Middle frontal gyrus (tissue), 1 donor: ENCODE measurements around the gene OFD1.
"Not testable (repeated sequence)": the region's sequence is repeated elsewhere in the genome, so short reads cannot be mapped to it uniquely, and the experiment has no call there.

Experiments used
- DNase-seq: peaks from one replicate; pipeline ENCODE4 v3.0.0-alpha.2; 2015; ENCODE audit warnings: low spot score; ENCODE audit errors: extremely low spot score

Gene OFD1

GRCh38 chrX:13702111-13702789, 32.3 kb upstream of the OFD1 start:
- no peak for DNase-seq

GRCh38 chrX:13703135-13703534, 31.4 kb upstream of the OFD1 start:
- no peak for DNase-seq

GRCh38 chrX:13703589-13703988, 31.0 kb upstream of the OFD1 start:
- no peak for DNase-seq

GRCh38 chrX:13711141-13711540, 23.4 kb upstream of the OFD1 start:
- no peak for DNase-seq

DNA sequence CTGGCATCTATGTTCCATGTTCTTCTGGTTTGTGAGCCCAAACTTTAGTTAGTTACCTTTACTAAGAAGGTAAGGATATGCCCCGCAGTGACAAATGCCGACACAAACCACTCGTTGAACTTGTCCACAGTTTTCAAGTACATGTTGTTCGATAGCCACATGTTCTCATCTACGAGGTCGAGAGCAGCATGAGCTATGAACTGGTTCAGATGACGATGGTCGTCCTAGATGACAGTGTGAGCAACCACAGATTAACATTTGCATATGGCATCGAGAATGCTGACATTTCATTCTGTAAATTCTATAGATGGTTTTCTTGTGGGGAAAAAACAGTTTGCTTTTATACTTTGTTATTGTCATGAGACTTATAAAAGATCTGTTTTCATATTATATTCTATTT, 18.1 kb upstream of the OFD1 start:
- no peak for DNase-seq

DNA sequence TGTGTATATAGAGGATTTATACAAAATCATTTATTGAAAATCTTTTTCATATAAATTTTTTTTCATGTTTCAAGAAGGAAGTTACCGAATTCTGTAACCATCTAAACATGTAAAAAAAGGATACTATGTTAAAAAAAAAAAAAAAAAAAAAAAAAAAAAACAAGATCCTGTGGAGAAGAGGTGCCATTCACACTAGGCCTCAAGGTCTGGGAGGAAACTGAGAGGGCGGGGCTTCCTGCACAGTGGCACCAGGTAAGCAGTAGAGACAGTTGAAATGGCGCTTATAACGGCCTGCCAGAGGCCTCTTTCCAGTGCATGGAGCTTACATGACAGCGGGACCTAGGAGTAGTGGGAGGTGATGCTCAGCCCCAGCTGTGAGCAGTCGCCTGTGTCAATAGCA, 17.6 kb upstream of the OFD1 start:
- no peak for DNase-seq

DNA sequence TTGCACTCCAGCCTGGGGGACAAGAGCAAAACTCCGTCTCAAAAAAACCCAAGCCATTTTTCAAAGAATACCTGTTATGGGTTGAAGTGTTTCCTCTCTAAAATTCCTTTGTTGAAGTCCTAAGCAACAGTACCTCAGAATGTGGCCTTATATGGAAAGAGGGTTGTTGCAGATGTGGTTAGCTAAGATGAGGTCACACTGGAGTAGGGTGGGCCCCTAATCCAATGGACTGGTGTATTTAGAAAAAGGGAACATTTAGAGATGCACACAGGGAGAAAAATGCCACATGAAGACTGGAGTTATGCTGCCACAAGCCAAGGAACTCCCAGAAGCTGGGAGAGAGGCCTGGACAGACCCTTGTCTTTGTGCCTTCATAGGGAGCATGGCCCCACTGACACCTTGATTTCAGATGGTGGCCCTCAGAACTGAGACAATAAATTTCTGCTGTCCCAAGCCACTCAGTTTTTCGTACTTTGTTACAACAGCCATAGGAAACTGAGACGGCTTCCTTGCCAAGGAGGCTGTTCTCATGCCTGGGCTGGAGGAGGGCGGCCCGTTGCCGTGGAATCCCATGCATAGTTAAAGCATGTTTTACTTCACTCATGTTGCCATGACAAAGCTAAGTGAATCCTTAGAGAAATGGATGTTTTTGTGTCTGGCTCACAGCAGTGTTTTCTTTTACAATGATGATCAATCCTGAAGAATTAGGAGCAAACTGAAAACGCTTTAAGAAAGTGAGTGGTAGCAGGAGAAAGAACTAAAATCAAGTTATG, 16.7 kb upstream of the OFD1 start:
- DNase-seq: no peak

- DNase-seq: no peak
Measured at GRCh38 chrX:13719192-13719856, 15.2 kb upstream of the OFD1 start.

- DNase-seq: no peak
Measured at GRCh38 chrX:13721371-13721770, 13.2 kb upstream of the OFD1 start.

GRCh38 chrX:13721819-13722519, 12.6 kb upstream of the OFD1 start:
- DNase-seq: no peak

GRCh38 chrX:13724878-13725277, 9.7 kb upstream of the OFD1 start:
- DNase-seq: not testable (repeated sequence)

DNA sequence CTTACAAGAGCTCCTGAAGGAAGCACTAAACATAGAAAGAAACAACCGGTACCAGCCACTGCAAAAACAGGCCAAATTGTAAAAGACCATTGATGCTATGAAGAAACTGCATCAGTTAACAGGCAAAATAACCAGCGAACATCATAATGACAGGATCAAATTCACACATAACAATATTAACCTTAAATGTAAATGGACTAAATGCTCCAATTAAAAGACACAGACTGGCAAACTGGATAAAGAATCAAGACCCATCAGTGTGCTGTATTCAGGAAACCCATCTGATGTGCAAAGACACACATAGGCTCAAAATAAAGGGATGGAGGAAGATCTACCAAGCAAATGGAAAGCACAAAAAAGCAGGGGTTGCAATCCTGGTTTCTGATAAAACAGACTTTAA, 8.0 kb upstream of the OFD1 start:
- DNase-seq: not testable (repeated sequence)

DNA sequence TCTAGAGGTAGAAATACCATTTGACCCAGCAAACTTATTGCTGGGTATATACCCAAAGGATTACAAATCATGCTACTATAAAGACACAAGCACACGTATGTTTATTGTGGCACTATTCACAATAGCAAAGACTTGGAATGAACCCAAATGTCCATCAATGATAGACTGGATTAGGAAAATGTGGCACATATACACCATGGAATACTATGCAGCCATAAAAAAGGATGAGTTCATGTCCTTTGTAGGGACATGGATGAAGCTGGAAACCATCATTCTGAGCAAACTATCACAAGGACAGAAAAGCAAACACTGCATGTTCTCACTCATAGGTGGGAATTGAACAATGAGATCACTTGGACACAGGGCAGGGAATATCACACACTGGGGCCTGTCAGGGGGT, 4.0 kb upstream of the OFD1 start:
- DNase-seq: not testable (repeated sequence)

- DNase-seq: no peak
Measured at GRCh38 chrX:13732246-13733067, 2.1 kb upstream of the OFD1 start.

- no peak for DNase-seq
Measured at GRCh38 chrX:13733506-13733905, 1.0 kb upstream of the OFD1 start.

DNA sequence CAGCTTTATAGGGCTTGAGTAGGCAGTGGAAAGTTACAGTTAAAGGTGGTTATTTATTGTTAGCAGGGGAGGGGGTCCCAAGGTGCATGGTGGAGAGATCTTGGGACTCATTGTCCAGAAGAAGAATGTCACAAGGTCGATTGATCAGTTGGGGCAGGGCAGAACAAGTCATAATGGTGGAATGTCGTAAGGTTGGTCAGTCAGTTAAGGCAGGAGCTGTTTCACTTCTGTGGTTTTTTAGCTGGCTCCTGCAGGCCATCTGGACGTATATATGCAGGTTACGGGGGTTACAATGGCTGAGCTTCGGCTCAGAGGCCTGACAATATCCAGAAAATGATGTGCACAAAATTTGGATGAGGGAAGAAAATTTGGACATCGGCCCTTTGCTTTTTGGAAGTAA, 7.1 kb downstream of the OFD1 start:
- DNase-seq: no peak

DNA sequence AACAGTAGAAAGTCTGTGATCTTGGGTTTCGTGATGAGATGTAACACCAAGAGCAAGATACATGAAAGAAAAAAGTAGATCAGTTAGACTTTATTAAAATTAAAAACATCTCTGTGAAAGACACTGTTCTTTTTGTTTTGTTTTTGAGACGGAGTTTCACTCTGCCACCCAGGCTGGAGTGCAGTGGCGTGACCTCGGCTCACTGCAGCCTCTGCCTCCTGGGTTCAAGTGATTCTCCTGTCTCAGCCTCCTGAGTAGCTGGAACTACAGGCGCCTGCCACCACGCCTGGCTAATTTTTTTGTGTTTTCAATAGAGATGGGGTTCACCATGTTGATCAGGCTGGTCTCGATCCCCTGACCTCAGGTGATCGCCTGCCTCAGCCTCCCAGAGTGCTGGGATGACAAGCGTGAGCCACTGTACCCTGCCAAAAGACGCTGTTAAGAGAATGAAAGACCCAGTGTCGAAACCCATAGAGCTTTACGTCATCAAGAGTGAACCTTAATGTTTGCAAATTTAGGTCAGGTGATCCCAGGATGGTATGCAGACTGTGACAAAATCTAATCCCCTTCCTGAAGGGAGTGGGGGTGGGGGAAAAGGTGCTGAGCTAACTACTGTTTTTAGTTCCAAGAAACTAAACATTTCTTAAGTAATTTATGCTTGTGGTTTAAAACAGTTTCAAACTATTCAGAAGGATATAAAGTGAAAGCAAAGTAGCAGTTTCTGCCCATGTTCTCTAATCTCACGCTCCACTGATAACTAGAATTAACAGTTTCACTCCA, 8.0 kb downstream of the OFD1 start:
- DNase-seq: no peak

GRCh38 chrX:13747836-13748235, 13.3 kb downstream of the OFD1 start:
- no peak for DNase-seq

DNA sequence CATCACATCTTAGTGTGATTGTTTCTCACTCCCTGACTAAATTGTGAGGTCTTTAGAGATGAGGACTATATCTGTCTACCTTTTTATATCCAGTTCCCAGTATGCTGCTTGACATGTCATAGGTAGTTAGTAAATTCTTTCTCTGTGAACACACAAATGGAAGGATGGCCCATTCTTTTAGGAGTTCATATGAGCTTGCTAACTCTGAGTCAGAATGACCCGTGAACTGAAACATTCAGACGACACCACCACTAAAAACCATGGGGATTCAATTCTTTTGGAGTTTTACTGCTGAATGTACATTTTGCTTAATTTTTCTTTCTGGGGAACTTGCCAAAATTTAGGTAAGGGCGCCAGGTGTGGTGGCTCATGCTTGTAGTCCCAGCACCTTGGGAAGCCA, 13.9 kb downstream of the OFD1 start:
- no peak for DNase-seq

- no peak for DNase-seq
Measured at GRCh38 chrX:13750204-13750603, 15.7 kb downstream of the OFD1 start.
